AG08396 (cell line): ENCODE measurements around the gene SPAG5.
"Not testable (repeated sequence)": the region's sequence is repeated elsewhere in the genome, so short reads cannot be mapped to it uniquely, and the experiment has no call there.

Experiments
- DNase-seq: peaks from one replicate; pipeline ENCODE4 v3.0.0; 2012; ENCODE audit warnings: low spot score, mixed read lengths

Gene SPAG5

GRCh38 chr17:28612936-28613872 lies 14.4 kb upstream of the SPAG5 start:
- DNase-seq = peak; percentile 49

GRCh38 chr17:28612531-28612930 lies 13.7 kb upstream of the SPAG5 start:
- DNase-seq = no peak

- DNase-seq = no peak
These were observed 11.6 kb upstream of the SPAG5 start for GRCh38 chr17:28610376-28610775.

- DNase-seq = not testable (repeated sequence)
These were observed 5.2 kb upstream of the SPAG5 start for GRCh38 chr17:28604031-28604430.

- peak; percentile 82 for DNase-seq
These were observed 723 bp upstream of the SPAG5 start for GRCh38 chr17:28599311-28600184.

GRCh38 chr17:28598389-28598788 lies 436 bp downstream of the SPAG5 start:
- peak; percentile 22 for DNase-seq

GRCh38 chr17:28597606-28598383 lies 1.0 kb downstream of the SPAG5 start:
- DNase-seq = no peak

- DNase-seq = no peak
These were observed 6.6 kb downstream of the SPAG5 start for GRCh38 chr17:28592260-28592659.

- no peak for DNase-seq
These were observed 13.0 kb downstream of the SPAG5 start for GRCh38 chr17:28585851-28586250.

GRCh38 chr17:28584434-28584833 lies 14.4 kb downstream of the SPAG5 start:
- DNase-seq = no peak

GRCh38 chr17:28582513-28582912 lies 16.3 kb downstream of the SPAG5 start:
- no peak for DNase-seq

- no peak for DNase-seq
These were observed 17.9 kb downstream of the SPAG5 start for GRCh38 chr17:28580959-28581358.

GRCh38 chr17:28579526-28579925 lies 19.3 kb downstream of the SPAG5 start:
- DNase-seq = no peak

- no peak for DNase-seq
These were observed 20.3 kb downstream of the SPAG5 start for GRCh38 chr17:28578246-28579195.

- no peak for DNase-seq
These were observed 21.4 kb downstream of the SPAG5 start for GRCh38 chr17:28577466-28577824.

- DNase-seq = peak; percentile 97
These were observed 21.9 kb downstream of the SPAG5 start, which contains the start of gene ALDOC for GRCh38 chr17:28576758-28577465. Gene ALDOC, minus strand, starts transcription at chr17:28576895. Its CDS starts 1,363 bp downstream, at chr17:28575532.

GRCh38 chr17:28576016-28576415 lies 22.8 kb downstream of the SPAG5 start:
- not testable (repeated sequence) for DNase-seq

- DNase-seq = no peak
These were observed 23.6 kb downstream of the SPAG5 start for GRCh38 chr17:28575126-28575795.

- DNase-seq = no peak
These were observed 24.3 kb downstream of the SPAG5 start for GRCh38 chr17:28574526-28574925.
